Measurements from ENCODE around the gene HSPG2. TPM values are rescaled to one million over a fixed set of nuclear protein-coding genes. Genes with fewer than 3 reads are reported as not detected.
"Not testable (repeated sequence)": the region's sequence is repeated elsewhere in the genome, so short reads cannot be mapped to it uniquely, and the experiment has no call there.

Gene HSPG2
- total RNA-seq, 4 donors from 2014 or later, result 311 to 1,021 (median 351) TPM

DNA sequence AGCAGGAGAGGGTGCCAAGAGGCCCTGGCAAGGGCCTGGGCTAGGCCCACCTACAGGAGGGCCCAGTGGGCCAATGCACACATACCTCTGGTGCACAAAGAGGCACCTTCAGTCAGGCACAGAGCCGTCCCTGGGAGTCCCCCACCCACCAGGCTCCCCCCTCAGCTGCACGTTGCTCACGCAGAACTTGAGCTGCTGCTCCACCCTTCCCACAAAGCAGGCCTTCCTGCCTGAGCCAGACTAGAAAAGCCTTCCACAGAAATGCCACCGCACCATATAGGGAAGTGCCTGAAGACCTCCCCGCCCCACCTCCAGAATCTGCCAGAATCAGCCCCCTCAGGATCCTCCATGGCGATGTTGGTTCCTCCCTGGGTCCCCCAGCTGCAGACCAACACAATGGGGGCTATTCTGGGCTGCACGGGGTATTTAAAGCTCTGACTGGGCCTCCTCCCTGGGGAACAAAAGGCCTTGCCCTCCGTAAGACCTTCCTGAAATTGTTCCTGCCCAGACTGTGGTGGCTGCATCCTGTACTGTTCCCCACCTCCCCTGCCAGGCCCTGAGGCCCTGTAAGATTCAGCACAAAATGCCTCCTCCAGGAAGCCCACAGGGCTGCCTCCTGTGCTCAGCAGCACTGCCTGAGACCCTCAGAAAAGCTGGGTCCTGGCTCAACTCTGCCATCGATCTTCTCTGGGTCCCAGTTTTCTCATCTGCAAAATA lies 27.2 kb downstream of the HSPG2 start:
- Histone ChIP-seq H3K36me3 (no peaks in the 10 kb centered on the region), H3K9me3 (no peaks in the 10 kb centered on the region), H3K27ac (peak overlapping the region; percentile 96 to 98 (median 98)), H3K4me3 (no peak overlapping the region), H3K4me1 (peaks cover 38 to 100% (median 91%) of the 10 kb centered on the region in 3 donors), H3K27me3 (no peaks in the 10 kb centered on the region)
- peak; percentile 27 for TF ChIP-seq POLR2AphosphoS5 (IDR thresholded peaks at IDR 0.05)
- no peak for TF ChIP-seq POLR2A (IDR thresholded peaks at IDR 0.05)
- peak; percentile 49 for ATAC-seq
- 21% methylated on average over 2 of the region's 9 CpGs; no CpG with 5 or more reads in 1 of the 2 donors for WGBS, 2 donors (ENCODE audit: low coverage in 1 of 2)

DNA sequence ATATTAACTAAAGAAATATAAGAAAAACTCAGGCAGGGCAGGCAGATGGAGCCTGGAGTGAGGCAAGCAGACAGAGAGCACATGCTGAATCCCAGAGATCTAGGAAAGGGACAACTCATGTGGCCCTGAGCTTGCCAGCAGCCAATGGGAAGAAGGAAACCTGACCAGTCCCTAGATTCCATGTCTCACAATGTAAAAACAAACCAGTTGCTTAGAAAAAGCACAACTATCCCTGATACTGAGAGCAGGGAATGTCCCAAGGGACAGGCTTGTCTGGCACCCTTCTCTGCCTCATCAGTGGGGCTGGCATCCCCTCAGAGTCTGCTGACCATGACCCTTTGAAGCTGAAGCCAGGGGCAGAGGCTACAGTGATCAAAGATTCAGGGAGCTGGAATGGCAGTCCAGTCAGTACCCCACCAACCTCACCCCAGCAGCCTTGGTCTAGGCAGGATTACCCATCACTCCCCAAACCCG lies 27.8 kb downstream of the HSPG2 start:
- peak overlapping the region; percentile 96 to 98 (median 98) for H3K27ac ChIP-seq
- H3K4me1 ChIP-seq, result peaks cover 33 to 100% (median 90%) of the 10 kb centered on the region in 3 donors
- no peak overlapping the region for H3K4me3 ChIP-seq
- H3K36me3 ChIP-seq, result no peaks in the 10 kb centered on the region
- H3K9me3 ChIP-seq, result no peaks in the 10 kb centered on the region
- TF ChIP-seq POLR2A (IDR thresholded peaks at IDR 0.05) (no peak), EP300 (IDR thresholded peaks at IDR 0.05) (no peak), POLR2AphosphoS5 (IDR thresholded peaks at IDR 0.05) (no peak)
- TF ChIP-seq, protein P1, sequence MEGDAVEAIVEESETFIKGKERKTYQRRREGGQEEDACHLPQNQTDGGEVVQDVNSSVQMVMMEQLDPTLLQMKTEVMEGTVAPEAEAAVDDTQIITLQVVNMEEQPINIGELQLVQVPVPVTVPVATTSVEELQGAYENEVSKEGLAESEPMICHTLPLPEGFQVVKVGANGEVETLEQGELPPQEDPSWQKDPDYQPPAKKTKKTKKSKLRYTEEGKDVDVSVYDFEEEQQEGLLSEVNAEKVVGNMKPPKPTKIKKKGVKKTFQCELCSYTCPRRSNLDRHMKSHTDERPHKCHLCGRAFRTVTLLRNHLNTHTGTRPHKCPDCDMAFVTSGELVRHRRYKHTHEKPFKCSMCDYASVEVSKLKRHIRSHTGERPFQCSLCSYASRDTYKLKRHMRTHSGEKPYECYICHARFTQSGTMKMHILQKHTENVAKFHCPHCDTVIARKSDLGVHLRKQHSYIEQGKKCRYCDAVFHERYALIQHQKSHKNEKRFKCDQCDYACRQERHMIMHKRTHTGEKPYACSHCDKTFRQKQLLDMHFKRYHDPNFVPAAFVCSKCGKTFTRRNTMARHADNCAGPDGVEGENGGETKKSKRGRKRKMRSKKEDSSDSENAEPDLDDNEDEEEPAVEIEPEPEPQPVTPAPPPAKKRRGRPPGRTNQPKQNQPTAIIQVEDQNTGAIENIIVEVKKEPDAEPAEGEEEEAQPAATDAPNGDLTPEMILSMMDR (IDR thresholded peaks at IDR 0.05), result no peak
- ATAC-seq, result no peak
- WGBS, 2 donors (ENCODE audit: low coverage in 1 of 2), result 0% methylated on average over 1 of the region's 1 CpG; no CpG with 5 or more reads in 1 of the 2 donors
- no peaks in the 10 kb centered on the region for H3K27me3 ChIP-seq

DNA sequence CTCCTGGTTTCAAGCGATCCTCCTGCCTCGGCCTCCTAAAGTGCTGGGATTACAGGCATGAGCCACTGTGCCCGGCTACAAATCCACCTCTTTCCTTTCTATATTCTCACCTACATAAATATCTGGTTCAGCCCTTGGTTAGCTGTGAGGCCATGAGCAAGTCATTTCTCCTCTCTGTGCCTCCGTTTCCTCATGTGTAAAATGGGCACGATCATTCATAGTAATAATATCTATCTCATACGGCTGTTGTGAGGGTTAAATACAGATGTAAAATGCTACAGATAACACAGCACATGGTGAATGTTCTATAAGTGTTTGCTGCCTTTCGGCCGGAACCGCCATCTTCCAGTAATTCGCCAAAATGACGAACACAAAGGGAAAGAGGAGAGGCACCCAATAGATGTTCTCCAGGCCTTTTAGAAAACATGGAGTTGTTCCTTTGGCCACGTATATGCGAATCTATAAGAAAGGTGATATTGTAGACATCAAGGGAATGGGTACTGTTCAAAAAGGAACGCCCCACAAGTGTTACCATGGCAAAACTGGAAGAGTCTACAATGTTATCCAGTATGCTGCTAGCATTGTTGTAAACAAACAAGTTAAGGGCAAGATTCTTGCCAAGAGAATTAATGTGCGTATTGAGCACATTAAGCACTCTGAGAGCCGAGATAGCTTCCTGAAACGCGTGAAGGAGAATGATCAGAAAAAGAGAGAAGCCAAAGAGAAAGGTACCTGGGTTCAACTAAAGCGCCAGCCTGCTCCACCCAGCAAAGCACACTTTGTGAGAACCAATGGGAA lies 29.2 kb downstream of the HSPG2 start:
- H3K4me1 ChIP-seq, result peaks cover 22 to 100% (median 89%) of the 10 kb centered on the region in 3 donors
- H3K27me3 ChIP-seq, H3K36me3 ChIP-seq, ATAC-seq, H3K4me3 ChIP-seq, H3K9me3 ChIP-seq: not testable (repeated sequence)
- 49 to 51% methylated on average over 6 to 16 of the region's 19 CpGs for WGBS, 2 donors (ENCODE audit: low coverage in 1 of 2)
- H3K27ac ChIP-seq, result peak overlapping the region; percentile 97 to 98 (median 98)

DNA sequence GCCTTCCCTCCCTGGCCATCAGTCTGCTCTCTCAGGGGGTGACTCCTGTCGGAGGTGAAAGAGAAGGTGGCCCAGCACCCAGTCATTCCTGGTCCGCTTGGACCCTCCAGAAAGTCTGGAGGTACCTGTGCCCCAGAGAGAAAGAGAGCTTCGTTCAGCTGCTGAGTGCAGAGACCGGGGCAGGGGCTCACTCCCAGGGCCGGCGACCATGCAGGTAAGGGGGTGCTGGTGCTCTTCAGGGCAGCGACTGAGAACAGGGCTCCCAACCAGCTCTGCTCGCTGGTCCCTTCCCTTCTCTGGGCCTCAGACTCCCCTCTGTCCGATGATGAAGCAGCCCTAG lies 30.1 kb downstream of the HSPG2 start:
- Histone ChIP-seq H3K36me3 (no peaks in the 10 kb centered on the region), H3K27me3 (no peaks in the 10 kb centered on the region), H3K4me3 (no peak overlapping the region), H3K9me3 (no peaks in the 10 kb centered on the region), H3K27ac (peak overlapping the region; percentile 97 to 98 (median 98)), H3K4me1 (peaks cover 17 to 100% (median 91%) of the 10 kb centered on the region in 3 donors)
- no peak for ATAC-seq
- no peak for TF ChIP-seq POLR2A (IDR thresholded peaks at IDR 0.05)
- 60 to 90% methylated on average over 1 to 2 of the region's 9 CpGs for WGBS, 2 donors (ENCODE audit: low coverage in 1 of 2)

DNA sequence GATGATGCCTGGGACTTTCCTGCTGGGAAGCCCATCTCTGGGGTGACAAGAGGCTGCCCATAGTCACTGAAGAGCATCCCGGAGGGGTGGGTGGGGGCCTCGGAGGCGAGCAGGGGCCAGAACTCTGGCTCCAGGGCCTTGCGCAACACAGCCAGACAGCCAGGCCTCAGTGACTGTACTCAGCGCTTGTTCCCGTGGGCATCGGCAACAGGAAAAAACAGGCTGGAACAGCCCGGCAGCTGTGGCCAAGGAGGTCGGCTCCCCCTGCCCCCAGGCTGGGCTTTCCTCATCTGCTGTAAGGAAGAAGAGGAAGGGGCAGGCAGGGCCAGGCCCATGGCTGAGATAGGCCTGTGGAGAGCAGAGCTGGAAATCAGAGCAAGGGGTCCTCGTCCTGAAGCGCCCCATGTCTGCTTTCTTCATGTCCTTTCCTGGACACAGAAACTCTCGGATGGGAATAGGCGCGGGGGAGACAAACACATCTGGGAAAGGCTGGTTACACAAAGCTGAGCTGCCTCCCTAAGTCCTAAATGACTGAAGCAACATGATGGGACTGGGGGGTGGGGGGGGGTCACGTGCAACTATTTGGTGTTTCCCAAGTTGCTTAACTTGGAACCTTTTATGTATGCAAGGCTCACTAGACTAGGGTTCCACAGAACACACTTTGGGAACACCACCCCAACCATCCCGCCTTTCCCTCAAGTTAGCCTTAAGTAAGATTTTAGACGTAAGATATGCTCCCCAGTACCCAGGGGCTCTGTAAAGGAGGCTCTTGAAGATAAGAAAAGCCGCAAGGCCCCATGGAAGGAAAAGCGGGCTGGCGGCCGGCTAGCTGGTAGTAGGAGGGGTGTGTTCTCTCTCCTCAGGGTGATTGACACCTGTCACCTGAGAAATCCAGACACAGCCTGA lies 30.7 kb downstream of the HSPG2 start:
- ATAC-seq, result peak; percentile 75
- Histone ChIP-seq H3K27me3 (no peaks in the 10 kb centered on the region), H3K36me3 (no peaks in the 10 kb centered on the region), H3K4me3 (no peak overlapping the region), H3K4me1 (peaks cover 16 to 100% (median 91%) of the 10 kb centered on the region in 3 donors), H3K27ac (peak overlapping the region; percentile 97 to 98 (median 98)), H3K9me3 (no peaks in the 10 kb centered on the region)
- TF ChIP-seq POLR2A (IDR thresholded peaks at IDR 0.05), result no peak
- TF ChIP-seq POLR2AphosphoS5 (IDR thresholded peaks at IDR 0.05), result peak; percentile 71
- TF ChIP-seq, protein P1 (IDR thresholded peaks at IDR 0.05), result no peak
- 59 to 67% methylated on average over 4 to 7 of the region's 21 CpGs for WGBS, 2 donors (ENCODE audit: low coverage in 1 of 2)

All from gastroesophageal sphincter (tissue), 4 donors.